ENCODE measurements around the gene CPB1.

Gene CPB1

DNA sequence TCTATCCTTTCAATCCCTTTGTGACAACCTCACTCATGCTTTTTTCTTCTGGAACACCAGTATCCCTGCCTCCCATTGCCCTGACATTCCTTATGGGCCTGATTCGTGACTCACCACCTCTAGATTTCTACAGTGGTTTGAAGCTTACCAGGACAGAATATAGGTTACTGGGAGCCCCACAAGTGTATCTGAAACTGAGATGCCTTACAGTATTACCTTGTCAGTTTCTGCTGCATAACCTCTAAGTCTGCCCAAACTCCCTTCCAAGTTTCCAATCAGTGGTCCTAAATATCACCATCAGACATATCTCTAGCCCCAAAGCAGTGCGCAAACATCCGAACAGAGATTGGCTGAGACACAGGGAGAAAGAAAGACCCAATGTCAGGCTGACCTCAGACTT lies 5.6 kb downstream of the CPB1 start:
- DNase-seq (ENCODE audit: low spot score), result no peak

GRCh38 chr3:148839805-148840204 lies 12.2 kb downstream of the CPB1 start:
- DNase-seq (ENCODE audit: low spot score), result no peak

DNA sequence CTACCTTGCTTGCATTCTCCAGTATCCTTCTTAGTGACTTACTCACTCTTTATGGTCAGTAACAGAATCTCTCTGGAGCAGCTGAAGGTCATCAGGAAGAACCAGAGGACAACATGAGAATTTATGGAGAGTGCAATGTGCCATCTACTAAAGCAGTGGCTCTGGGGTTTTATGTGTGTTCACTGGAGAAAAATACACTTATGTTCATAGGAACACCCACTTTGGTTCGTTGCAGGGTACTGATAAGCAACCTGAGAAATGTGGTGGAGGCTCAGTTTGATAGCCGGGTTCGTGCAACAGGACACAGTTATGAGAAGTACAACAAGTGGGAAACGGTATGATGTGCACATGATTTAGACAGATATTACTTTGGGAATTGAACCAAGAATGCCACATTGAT lies 12.8 kb downstream of the CPB1 start:
- DNase-seq (ENCODE audit: low spot score), result no peak

GRCh38 chr3:148845756-148846395 lies 18.3 kb downstream of the CPB1 start:
- no peak for DNase-seq (ENCODE audit: low spot score)

DNA sequence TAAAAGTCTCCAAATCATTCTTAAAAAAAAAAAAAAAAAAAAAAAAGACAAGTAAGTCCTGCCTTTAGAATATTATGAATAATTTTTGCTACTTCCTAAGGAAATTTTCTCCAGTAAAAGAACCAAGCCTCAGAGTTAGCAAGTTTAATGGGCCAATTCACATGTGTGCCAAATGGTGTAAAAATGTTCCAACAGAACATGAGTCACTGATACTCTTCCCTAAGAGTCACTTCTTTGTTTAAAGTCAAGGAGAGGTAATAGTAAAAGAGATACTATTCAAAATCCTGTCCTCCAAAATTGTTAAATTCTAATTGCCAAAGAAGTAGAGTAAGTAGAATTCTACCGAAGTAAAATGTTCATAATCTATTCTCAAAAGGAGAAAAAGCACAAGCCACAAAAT lies 19.7 kb downstream of the CPB1 start:
- no peak for DNase-seq (ENCODE audit: low spot score)

- no peak for DNase-seq (ENCODE audit: low spot score)
Observed at GRCh38 chr3:148848410-148848809, 20.8 kb downstream of the CPB1 start.

GRCh38 chr3:148852271-148852992 lies 24.8 kb downstream of the CPB1 start:
- no peak for DNase-seq (ENCODE audit: low spot score)

DNA sequence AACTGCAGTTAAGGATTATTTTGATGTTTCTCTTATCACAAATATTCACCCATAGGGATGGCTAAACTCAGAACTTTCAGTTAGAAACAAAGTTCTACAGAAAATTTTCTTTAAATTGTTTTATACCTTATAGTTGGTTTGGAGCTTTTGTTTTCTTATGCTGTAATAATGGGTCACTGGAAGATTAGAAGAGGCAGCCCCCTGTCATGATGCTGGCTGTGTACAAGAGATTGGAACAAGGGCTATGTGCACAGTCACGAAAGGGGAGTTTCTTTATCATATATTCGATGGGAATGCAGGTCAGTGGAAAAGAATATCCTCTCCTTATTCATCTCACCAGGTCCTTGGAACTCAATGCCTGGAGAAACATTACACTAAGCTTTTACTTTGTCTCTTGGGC lies 25.5 kb downstream of the CPB1 start:
- DNase-seq (ENCODE audit: low spot score), result no peak

- no peak for DNase-seq (ENCODE audit: low spot score)
Observed at GRCh38 chr3:148854061-148854460, 26.4 kb downstream of the CPB1 start.

DNA sequence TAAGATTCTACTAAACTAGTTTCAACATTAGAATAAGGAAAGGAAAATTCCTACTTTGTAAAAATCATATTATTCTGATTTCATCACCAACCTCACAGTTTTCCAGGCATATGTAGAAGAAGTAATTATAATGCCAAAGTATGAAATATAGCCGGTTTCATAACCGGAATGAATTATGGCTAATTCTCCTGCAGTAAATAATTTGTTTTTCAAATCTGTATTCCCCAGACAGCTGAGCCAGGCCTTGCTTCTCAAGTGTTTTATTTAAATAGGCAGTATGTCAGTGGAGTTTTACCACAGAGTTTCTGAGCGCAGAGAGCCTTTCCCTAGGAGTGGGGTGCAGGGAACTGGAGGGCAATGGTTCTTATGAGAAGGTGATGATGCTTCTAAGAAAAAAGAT lies 28.8 kb downstream of the CPB1 start:
- no peak for DNase-seq (ENCODE audit: low spot score)

DNA sequence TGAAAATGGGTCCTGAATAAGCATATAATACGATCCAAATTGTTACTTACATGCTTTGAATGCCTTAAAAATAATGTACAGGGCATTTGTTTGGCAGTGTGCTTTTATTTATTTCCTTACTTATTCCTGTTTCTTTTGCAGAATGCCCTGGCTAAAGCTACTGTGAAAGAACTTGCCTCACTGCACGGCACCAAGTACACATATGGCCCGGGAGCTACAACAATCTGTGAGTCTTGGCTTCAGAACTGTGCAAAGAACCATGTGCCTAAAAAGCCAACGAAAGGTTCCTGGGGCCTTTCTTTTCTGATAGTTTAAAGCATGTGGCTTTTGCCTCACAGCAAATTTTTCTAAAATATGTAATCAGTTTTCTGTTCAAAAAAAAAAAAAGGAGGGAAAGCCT lies 29.7 kb downstream of the CPB1 start:
- no peak for DNase-seq (ENCODE audit: low spot score)

- DNase-seq (ENCODE audit: low spot score), result peak; percentile 37
Observed at GRCh38 chr3:148861277-148861869, 33.8 kb downstream of the CPB1 start.

GRCh38 chr3:148863297-148863696 lies 35.7 kb downstream of the CPB1 start:
- no peak for DNase-seq (ENCODE audit: low spot score)

DNA sequence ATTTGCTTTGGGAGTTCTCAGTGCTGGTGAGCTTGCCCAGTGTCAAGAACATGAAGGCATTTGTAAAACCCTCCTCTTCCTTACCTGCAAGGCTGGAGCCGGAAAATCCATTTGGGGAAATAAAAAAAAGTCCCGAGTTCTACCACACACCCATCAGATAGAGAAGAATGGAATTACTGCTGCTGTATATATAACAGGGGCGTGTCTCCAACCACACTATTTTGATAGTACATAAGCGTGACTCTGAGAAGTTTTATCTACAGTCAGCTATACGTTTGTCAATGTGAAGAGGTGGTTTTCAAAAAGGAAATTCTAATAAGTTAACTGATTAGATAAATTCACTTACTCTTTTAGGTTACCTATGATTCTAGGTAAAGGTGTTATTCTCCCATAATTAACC lies 36.2 kb downstream of the CPB1 start:
- no peak for DNase-seq (ENCODE audit: low spot score)

- no peak for DNase-seq (ENCODE audit: low spot score)
Observed at GRCh38 chr3:148865049-148865448, 37.4 kb downstream of the CPB1 start, which contains the start of gene CPA3. TSS of gene CPA3 (plus strand) at chr3:148865296. CDS start at chr3:148865308, 12 bp downstream.

DNA sequence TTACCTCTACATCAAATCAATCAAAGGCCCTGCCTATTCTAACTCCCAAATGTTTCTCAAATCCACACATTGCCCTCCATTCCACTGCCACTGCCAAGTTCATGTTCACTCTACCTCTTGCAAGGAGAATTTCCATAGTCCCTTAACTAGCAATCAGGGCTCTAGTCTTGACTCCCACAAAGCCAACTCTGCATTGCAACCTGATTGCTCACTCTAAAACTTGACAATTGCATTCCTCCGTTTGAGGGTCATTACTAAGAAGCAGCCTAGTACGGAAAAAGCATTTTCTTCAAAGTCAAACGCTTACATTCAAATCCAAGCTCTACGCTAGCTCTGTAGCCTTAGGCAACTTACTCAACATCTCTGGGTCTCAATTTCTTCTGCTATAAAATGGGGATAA lies 38.6 kb downstream of the CPB1 start:
- no peak for DNase-seq (ENCODE audit: low spot score)

GRCh38 chr3:148873270-148873927 lies 45.8 kb downstream of the CPB1 start:
- no peak for DNase-seq (ENCODE audit: low spot score)

DNA sequence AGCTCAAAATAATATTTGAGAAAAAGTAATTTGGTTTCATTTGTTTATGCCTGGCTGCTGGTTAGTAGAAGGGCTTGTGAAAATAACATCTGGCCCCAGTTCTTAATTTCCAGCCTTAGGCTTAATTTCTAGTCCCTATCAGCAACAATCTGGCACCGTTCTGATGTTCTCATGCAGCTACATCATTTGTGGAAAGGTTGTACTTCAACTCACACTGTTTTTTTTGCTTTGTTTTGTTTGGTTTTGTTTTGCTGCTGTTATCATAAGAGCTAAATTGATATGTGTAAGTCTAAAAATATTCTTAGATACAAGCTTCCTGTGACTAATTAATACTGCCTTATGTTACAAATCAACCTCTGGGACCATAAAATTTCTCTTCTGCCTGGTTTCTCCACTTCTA lies 46.4 kb downstream of the CPB1 start:
- no peak for DNase-seq (ENCODE audit: low spot score)

DNA sequence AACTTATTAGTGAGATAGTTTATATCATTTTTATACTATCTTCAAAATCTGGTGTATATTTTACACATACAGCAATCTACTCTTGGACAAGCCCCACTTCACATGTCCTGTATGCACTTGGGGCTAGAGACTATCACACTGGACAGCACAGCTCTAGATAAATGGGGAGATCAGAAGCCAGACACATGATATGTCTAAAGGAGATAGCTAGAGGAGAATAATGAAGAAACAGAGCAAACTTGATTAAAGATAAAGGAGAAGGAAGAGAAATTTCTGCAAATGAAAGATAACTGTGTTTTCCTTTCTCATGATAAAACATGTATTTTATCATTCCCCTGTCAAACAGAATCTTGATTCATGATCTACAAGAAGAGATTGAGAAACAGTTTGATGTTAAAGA lies 50.5 kb downstream of the CPB1 start:
- DNase-seq (ENCODE audit: low spot score), result no peak

- no peak for DNase-seq (ENCODE audit: low spot score)
Observed at GRCh38 chr3:148879256-148879655, 51.6 kb downstream of the CPB1 start.

DNA sequence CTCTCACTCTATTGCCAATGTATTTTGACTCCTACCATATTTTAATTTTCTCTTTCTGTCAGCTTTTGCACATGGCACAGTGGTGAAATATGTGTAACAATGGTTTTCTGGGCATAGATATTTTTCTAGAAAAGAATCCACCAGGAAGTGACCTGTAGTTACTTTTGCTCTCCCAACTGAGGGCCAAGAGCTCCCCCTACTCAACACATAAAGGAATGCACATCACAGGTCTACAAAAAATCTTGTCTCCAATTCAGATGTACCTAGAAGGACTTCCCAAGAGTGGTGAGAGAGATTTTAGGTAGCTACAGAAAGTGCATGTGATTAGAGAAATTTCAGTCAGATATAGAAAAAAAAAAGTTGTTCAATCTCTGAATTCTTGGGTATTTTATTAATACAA lies 53.1 kb downstream of the CPB1 start:
- no peak for DNase-seq (ENCODE audit: low spot score)

GRCh38 chr3:148881286-148881685 lies 53.7 kb downstream of the CPB1 start:
- DNase-seq (ENCODE audit: low spot score), result no peak

DNA sequence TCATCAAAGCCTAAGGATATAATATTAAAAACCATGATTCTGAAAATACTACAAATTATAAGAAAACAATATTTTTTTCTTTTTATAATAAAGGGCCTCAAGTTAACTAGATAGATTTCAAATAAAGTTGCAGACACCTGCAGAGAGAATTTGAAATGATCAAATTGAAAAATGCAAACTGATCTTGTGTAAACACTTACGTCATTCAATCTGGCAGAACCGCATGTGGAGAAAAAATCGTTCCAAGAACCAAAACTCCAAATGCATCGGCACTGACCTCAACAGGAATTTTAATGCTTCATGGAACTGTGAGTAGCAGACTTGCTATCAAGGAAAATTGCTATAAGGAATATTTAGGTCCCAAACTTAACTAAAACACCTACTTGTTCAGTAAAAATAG lies 54.7 kb downstream of the CPB1 start:
- DNase-seq (ENCODE audit: low spot score), result no peak
